ENCODE measurements around the gene NWD2.

NWD2 gene

DNA sequence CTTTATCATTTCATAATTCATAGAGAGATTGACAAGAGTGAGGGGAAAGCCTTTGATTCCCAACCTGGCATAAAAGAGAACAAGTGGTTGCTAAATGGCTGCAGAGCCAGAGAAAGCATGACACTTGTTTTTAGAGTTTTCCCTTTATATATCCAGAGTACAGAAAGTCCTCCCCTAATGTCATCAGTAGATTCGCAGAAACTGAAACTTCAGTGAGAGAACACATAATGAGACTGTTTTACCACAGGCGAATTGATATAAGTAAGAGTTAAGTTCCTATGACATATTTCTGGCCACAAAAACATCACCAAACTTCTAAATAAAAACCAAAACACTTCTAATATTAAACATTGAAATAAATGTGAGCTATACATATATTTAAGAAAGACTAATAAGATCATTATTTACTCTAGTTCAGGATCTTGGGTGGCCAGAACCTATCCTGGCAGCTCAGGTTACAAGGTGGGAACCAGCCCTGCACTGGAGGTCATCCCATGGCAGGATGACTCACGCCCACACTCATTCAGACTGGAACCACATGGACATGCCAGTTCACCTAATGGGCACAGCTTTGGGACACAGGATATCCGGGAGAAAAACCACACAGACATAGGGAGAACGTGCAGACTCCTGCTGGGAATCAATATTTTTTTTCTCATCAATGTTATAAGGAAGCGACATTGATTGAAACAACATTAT, 35.5 kb downstream of the NWD2 start:
- DNase-seq = no peak

DNA sequence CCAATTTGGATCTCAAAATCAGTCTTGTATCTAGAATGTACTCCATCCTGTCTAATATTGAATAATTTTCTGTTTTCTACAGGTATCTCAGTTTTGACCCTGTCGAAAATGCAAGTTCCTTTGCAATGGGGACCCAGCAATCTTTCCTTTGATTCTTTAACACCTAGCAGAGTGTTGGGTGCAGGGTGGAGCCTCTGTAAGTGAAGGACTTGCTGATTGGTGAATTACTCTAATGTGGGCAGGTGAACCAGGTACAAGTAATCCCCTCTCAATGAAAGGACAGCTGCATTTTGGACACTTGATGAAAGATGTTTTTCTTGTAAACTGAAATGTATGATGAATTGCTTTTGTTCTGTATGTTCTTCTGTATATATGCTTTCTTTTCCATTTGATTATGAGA, 54.9 kb downstream of the NWD2 start:
- no peak for DNase-seq

GRCh38 chr4:37304612-37305011, 60.1 kb downstream of the NWD2 start:
- no peak for DNase-seq

GRCh38 chr4:37305984-37306383, 61.4 kb downstream of the NWD2 start:
- DNase-seq = no peak

DNA sequence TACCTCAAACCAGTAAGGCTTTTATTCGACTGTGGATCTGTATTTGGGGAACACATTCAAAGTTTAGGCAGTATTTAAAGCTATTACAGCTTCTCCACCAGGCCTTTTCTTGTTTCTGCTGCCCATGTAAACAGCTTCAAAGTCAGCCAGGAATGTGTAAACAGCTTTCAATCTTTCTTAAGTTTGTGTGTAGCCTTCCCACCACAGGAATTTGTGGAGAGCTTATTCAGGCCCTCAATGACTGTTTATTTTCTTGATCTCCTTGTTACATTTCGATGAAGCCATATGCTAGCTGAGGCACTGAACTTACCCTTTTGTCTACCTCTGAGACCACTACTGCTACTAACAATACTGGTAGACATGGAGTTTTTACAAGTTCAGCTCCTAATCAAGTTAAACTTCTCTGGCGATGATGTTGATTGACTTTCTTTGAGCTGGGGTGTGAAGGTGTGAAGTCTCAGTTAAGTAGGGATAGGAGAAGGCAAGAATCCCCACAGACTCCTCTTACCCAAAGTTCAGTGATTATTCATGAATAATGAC, 72.6 kb downstream of the NWD2 start:
- DNase-seq = no peak

DNA sequence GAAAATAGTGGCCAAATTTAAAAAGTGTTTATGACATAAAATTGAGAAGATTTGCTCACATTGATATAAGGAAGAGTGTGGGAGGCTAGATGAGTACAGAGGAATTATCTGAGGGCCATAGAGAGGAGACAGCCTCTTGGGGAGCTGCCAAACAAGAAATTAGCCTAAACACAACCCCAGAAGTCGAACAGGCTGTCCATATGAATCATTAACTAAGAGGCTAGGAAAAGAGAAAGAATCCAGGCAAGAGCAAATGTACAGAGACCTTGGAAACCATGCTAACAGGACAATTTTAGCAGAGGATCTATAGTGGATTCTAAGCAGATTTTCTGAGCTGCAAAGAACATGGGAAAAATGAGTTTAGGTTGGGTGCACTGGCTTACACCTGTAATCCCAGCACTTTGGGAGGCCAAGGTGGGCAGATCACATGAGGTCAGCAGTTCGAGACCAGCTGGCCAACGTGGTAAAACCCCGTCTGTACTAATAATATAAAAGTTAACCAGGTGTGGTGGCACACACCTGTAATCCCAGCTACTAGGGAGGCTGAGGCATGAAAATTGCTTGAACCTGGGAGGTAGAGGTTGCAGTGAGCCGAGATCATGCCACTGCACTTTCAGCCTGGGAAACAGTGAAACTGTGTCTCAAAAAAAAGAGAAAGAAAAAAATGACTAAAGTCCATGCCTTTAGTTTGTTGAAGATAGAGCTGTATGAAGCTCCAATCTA, 76.1 kb downstream of the NWD2 start:
- DNase-seq = no peak

DNA sequence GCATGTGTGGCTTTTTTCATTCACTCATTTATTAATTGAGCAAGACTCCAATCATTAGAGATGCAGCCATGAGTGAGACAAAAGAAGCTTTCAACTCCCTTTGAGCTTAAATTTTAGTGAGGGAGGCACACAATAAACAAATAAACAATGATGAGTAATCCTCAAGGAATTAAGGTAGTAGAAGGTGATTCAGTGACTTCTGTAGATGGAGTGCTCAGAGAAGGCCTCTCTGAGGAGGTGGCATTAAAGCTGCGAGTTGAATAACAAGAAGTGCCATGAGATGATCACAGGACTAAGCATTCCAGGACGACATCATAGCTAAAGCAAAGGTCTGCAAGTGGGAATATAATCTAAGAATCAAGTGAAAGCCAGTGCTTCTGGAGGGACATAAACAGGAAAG, 77.6 kb downstream of the NWD2 start:
- no peak for DNase-seq

GRCh38 chr4:37324546-37324945, 80.0 kb downstream of the NWD2 start:
- no peak for DNase-seq

DNA sequence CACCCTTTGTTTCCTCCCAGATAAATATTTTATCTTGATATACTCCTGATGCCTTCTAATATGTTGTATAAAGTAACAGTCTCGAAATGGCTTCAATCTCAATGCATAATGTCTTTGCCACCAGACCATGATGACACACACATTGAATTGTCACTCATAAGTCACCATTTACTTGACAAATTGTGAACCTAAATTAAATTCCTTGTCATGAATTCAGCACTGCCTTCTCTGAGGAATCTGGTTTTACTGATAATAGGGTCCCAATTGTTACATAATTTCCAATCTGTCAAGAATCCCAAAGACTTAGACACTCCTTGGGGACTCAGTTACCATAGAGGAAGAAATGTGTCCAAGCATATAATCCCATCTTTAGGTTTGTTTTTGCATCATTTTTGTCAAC, 82.3 kb downstream of the NWD2 start:
- DNase-seq = no peak

- no peak for DNase-seq
Measured at GRCh38 chr4:37338972-37339371, 94.4 kb downstream of the NWD2 start.

- no peak for DNase-seq
Measured at GRCh38 chr4:37358748-37359147, 114.2 kb downstream of the NWD2 start.

GRCh38 chr4:37359261-37359660, 114.7 kb downstream of the NWD2 start:
- no peak for DNase-seq

DNA sequence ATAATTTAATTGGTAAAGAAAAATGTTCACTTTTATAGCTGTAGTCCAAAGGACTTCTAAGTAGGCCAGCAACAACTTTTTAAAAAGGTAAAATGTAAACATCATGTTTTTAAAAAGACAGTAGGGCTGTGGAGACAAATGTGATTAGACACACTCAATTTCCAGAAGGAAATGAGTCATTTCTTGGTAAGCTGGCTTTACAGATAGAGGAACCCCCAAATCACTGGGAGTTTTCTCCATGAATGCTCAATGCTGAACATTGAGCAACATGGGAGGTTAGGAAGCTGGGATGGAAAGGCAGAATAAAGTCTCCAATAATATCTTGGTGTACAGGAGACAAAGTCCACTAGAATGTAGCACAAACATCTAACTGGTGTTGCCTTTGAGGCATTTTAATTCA, 121.3 kb downstream of the NWD2 start:
- DNase-seq = no peak

GRCh38 chr4:37367901-37368300, 123.4 kb downstream of the NWD2 start:
- no peak for DNase-seq

DNA sequence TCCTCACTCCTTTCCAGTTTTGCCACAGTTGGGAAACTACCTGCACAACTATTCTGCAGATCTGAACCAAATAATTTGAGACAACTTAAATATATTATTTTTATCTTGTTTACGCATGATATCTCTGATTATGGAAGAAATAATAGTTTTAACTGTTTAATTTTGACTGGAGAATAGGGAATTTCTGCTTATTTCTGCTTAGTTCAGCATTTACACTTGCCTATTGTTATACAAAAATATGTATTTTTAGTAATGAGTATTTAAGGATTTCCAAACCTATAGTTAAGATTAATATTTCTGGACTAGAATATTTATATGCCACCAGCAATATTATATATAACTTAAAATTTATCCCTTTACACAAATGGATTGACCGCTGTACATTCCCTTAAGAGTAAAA, 125.5 kb downstream of the NWD2 start:
- no peak for DNase-seq

- DNase-seq = no peak
Measured at GRCh38 chr4:37381040-37381668, 136.6 kb downstream of the NWD2 start.

DNA sequence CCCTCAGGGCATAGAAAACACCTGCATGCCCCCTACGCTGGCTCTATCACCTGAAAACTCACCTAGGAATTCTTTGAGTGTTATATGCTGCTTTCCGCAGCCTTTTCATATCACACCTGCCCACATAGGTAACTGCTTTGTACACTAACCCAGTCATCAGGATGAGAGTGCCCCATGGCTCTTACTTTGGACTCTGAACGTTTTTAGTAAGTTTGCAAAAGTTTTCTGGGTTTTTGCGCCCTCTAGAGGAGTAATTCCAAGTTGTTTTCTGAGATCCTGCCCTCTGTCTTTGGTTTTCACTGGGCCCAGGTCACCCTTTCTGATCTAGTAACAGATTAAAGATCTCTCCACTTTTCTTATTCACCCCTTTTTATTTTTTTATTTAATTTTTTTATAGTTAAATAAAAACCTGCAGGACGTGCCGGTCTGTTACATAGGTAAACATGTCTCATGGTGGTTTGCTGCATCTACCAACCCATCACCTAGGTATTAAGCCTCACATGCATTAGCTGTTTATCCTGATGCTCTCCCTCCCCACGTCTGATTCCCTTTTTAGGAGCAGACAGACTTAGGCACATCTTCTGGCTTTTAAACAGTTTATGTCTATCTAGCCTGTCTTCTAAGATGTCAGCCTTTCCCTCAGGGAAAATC, 139.2 kb downstream of the NWD2 start:
- DNase-seq = peak in 1 of 2 donors; percentile 18

GRCh38 chr4:37385424-37385823, 140.9 kb downstream of the NWD2 start:
- no peak for DNase-seq

GRCh38 chr4:37388681-37389365, 144.3 kb downstream of the NWD2 start:
- DNase-seq = no peak

- DNase-seq = no peak
Measured at GRCh38 chr4:37389366-37389765, 144.8 kb downstream of the NWD2 start.

GRCh38 chr4:37389967-37390580, 145.5 kb downstream of the NWD2 start:
- peak in 1 of 2 donors; percentile 45 for DNase-seq

DNA sequence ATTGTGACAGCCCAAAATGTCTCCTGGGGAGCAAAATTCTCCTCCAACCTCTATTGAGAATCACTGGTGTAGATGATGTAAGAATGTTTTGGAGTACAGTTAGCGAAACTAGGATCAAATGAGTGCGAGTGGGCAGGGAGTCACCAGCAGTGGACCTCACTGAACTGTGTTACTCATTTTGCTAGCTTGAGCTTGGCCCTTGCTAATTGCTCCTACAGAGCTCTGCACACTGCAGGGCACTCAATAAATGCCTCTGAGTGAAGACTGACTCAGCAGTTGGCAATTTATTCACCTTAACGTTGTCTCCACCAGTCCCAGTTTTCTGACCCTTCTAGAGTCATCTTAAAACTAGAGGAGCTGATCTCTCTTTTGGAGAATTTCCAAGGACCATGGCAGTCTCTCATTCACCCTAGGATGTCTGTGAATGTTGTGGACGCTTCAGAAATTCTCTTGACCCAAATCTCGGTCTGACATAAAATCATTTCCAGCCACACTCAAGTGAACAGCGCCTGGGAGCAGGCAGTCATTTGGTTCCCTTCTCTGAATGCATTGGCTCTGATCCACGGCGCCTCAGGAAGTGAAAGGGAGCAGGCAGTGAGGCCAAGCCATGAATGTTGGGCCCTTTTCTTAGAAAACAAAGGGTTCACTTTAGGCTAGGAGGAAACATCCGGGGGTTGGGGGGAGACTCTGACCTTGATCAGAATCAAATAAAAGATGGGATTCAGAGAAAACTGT, 148.1 kb downstream of the NWD2 start:
- DNase-seq = no peak
